ENCODE data around the gene IER5L. TPM values are rescaled to one million over a fixed set of nuclear protein-coding genes. Genes with fewer than 3 reads are reported as not detected.

Gene IER5L
- total and polyA plus RNA-seq, 2 of the 8 experiments (the other 6 are each of a cell fraction or from before 2014, with no cell fraction given): 0.65 to 1.0 TPM

DNA sequence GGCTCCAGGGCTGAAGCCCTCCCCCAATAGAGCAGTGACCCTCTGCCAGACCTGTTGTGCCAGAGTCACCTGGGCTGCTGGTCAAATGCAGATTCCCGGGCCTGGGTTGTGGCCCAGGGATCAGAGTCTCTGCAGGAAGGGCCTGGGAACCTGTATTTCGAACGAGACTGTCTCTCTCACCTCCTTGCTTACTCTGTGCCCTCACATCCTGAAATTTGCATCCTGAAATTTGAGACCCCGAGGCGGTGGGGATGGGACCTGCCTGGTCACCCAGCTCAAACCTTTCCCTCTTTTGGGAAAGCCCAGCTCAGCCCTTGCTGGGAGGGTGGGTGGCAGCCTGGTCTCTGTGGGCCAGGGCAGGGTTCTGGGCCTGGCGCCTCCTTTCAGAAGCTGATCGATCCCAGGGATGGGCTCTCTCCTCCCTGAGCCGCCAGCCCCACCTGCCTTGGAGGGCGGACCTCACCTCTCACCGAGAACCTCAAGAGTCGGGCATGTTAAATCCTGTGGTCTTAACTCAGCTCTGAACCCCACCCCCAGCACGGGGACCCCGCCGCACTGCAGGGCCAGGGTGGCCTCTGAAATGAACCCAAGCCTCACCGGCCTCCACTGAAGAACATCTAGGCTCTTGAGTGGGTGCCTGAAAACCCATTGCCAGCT, 44.0 kb upstream of the IER5L start (continued):
- TF ChIP-seq BRCA1 (IDR thresholded peaks at IDR 0.05; ENCODE audit: low read depth, low read length): no peak
- no peak for TF ChIP-seq FOSL1 (IDR thresholded peaks at IDR 0.05; ENCODE audit: insufficient read depth, low read depth, low read length)
- no peak for TF ChIP-seq EGR1 (IDR thresholded peaks at IDR 0.05; ENCODE audit: borderline replicate concordance, low read depth, low read length)
- TF ChIP-seq KDM4A (IDR thresholded peaks at IDR 0.05; ENCODE audit: low read depth, low read length, severe bottlenecking): no peak
- no peak for TF ChIP-seq SUZ12 (IDR thresholded peaks at IDR 0.05; ENCODE audit: low read length)
- TF ChIP-seq CHD1 (IDR thresholded peaks at IDR 0.05; ENCODE audit: low read depth, low read length): no peak
- no peak for TF ChIP-seq ZNF274 (IDR thresholded peaks at IDR 0.05; ENCODE audit: borderline replicate concordance, extremely low read depth, low read length)
- TF ChIP-seq, protein P1, sequence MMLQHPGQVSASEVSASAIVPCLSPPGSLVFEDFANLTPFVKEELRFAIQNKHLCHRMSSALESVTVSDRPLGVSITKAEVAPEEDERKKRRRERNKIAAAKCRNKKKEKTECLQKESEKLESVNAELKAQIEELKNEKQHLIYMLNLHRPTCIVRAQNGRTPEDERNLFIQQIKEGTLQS (IDR thresholded peaks at IDR 0.05; ENCODE audit: insufficient read depth, low read depth, low read length): peak; percentile 54; the same call in 1 of the 2 replicates
- TF ChIP-seq BCL11A (IDR thresholded peaks at IDR 0.05; ENCODE audit: low read depth in 2 of 2, low read length in 2 of 2): no peak
- TF ChIP-seq GABPA (IDR thresholded peaks at IDR 0.05; ENCODE audit: borderline replicate concordance, insufficient read depth, low read length): peak; percentile 63; the same call in 1 of the 2 replicates
